Measurements from ENCODE around the gene HSP90AB1.

HSP90AB1 gene

GRCh38 chr6:44235269-44235668 is 11.6 kb upstream of the HSP90AB1 start:
- no peak for DNase-seq

- DNase-seq = no peak
These were observed 10.9 kb upstream of the HSP90AB1 start for GRCh38 chr6:44235891-44236516.

GRCh38 chr6:44237021-44237812 is 9.7 kb upstream of the HSP90AB1 start:
- DNase-seq = peak in 46 of 51 donors; percentile 21 to 92 (median 67)

GRCh38 chr6:44237813-44238433 is 9.0 kb upstream of the HSP90AB1 start:
- peak in 50 of 51 donors; percentile 40 to 91 (median 72) for DNase-seq

- DNase-seq = no peak
These were observed 8.1 kb upstream of the HSP90AB1 start for GRCh38 chr6:44238687-44239350.

- DNase-seq = no peak
These were observed 3.6 kb upstream of the HSP90AB1 start for GRCh38 chr6:44243345-44243744.

GRCh38 chr6:44245391-44245911 is 1.4 kb upstream of the HSP90AB1 start:
- DNase-seq = no peak

GRCh38 chr6:44245912-44246662 is 814 bp upstream of the HSP90AB1 start:
- DNase-seq = peak; percentile 48 to 97 (median 86)

- peak in 46 of 51 donors; percentile 35 to 95 (median 70) for DNase-seq
These were observed 719 bp downstream of the HSP90AB1 start for GRCh38 chr6:44247338-44248302.

- DNase-seq = no peak
These were observed 1.7 kb downstream of the HSP90AB1 start for GRCh38 chr6:44248579-44248978.

- peak in 1 of 51 donors; percentile 10 for DNase-seq
These were observed 2.3 kb downstream of the HSP90AB1 start for GRCh38 chr6:44249082-44249748.

GRCh38 chr6:44250067-44250717 is 3.3 kb downstream of the HSP90AB1 start:
- no peak for DNase-seq

GRCh38 chr6:44250718-44251123 is 3.8 kb downstream of the HSP90AB1 start:
- no peak for DNase-seq

GRCh38 chr6:44251576-44252524 is 4.9 kb downstream of the HSP90AB1 start:
- no peak for DNase-seq

- peak in 3 of 51 donors; percentile 18 to 23 (median 19) for DNase-seq
These were observed 6.6 kb downstream of the HSP90AB1 start for GRCh38 chr6:44253307-44254101.

Measured in hypothalamus (tissue), 51 donors.